ENCODE data around the gene NOX3. TPM values are rescaled to one million over a fixed set of nuclear protein-coding genes. Genes with fewer than 3 reads are reported as not detected.
"Not testable (repeated sequence)": the region's sequence is repeated elsewhere in the genome, so short reads cannot be mapped to it uniquely, and the experiment has no call there.

The NOX3 gene
- total RNA-seq, 2 experiments from 2014 or later, result not detected

GRCh38 chr6:155451530-155451929 is 4.1 kb downstream of the NOX3 start:
- H3K9me3 Mint-ChIP-seq; DNase-seq; H3K4me1 Mint-ChIP-seq; POLR2A ChIA-PET; H3K4me3 Mint-ChIP-seq; ATAC-seq (ENCODE audit: low read depth); H3K36me3 Mint-ChIP-seq; H3K27me3 Mint-ChIP-seq; H3K27ac Mint-ChIP-seq: not testable (repeated sequence)

- POLR2A ChIA-PET, result no interaction called here
- Mint-ChIP-seq H3K36me3 (peaks cover 6% of the 10 kb centered on the region), H3K9me3 (peaks cover 2% of the 10 kb centered on the region), H3K4me3 (no peak overlapping the region), H3K27ac (no peak overlapping the region), H3K4me1 (peaks cover 6% of the 10 kb centered on the region), H3K27me3 (peaks cover 6% of the 10 kb centered on the region)
- ATAC-seq (ENCODE audit: low read depth) (no peak), DNase-seq (no peak)
These were observed 5.4 kb downstream of the NOX3 start for GRCh38 chr6:155450240-155450581.

GRCh38 chr6:155449450-155450239 is 6.0 kb downstream of the NOX3 start:
- Mint-ChIP-seq H3K27me3 (peaks cover 2% of the 10 kb centered on the region), H3K4me1 (peaks cover 10% of the 10 kb centered on the region), H3K9me3 (peaks cover 2% of the 10 kb centered on the region), H3K36me3 (peaks cover 5% of the 10 kb centered on the region), H3K4me3 (no peak overlapping the region), H3K27ac (no peak overlapping the region)
- POLR2A ChIA-PET, result no interaction called here
- no peak for DNase-seq
- ATAC-seq (ENCODE audit: low read depth), result no peak

- Mint-ChIP-seq H3K36me3 (peaks cover 5% of the 10 kb centered on the region), H3K4me3 (no peak overlapping the region), H3K27me3 (peaks cover 2% of the 10 kb centered on the region), H3K4me1 (peaks cover 18% of the 10 kb centered on the region), H3K9me3 (peaks cover 2% of the 10 kb centered on the region), H3K27ac (no peak overlapping the region)
- ATAC-seq (ENCODE audit: low read depth) (no peak), DNase-seq (no peak)
- POLR2A ChIA-PET, result interaction anchor here (0.6 kb wide), 1 partner anchor 1458 kb away, joined by 7 read pairs; no protein-coding TSS in a partner anchor
These were observed 6.8 kb downstream of the NOX3 start for GRCh38 chr6:155448668-155449449.

- POLR2A ChIA-PET, result no interaction called here
- peaks cover 2% of the 10 kb centered on the region for H3K27me3 Mint-ChIP-seq
- H3K36me3 Mint-ChIP-seq, result peaks cover 5% of the 10 kb centered on the region
- DNase-seq, result no peak
- H3K4me1 Mint-ChIP-seq, result peaks cover 18% of the 10 kb centered on the region
- no peak overlapping the region for H3K27ac Mint-ChIP-seq
- H3K4me3 Mint-ChIP-seq, result no peak overlapping the region
- H3K9me3 Mint-ChIP-seq, result peaks cover 2% of the 10 kb centered on the region
- no peak for ATAC-seq (ENCODE audit: low read depth)
These were observed 7.7 kb downstream of the NOX3 start for GRCh38 chr6:155447949-155448348.

GRCh38 chr6:155444952-155445903 is 10.4 kb downstream of the NOX3 start:
- Mint-ChIP-seq H3K36me3 (peaks cover 5% of the 10 kb centered on the region), H3K9me3 (peaks cover 2% of the 10 kb centered on the region), H3K4me1 (peaks cover 21% of the 10 kb centered on the region), H3K27ac (peak overlapping the region; percentile 4), H3K27me3 (peaks cover 2% of the 10 kb centered on the region), H3K4me3 (peak overlapping the region; percentile 21)
- ATAC-seq (ENCODE audit: low read depth) (peak; percentile 68), DNase-seq (no peak)
- POLR2A ChIA-PET, result no interaction called here

GRCh38 chr6:155444120-155444917 is 11.3 kb downstream of the NOX3 start:
- no peak for ATAC-seq (ENCODE audit: low read depth)
- peaks cover 2% of the 10 kb centered on the region for H3K9me3 Mint-ChIP-seq
- peaks cover 5% of the 10 kb centered on the region for H3K36me3 Mint-ChIP-seq
- POLR2A ChIA-PET, result no interaction called here
- H3K4me3 Mint-ChIP-seq, result no peak overlapping the region
- H3K27me3 Mint-ChIP-seq, result peaks cover 2% of the 10 kb centered on the region
- peak overlapping the region; percentile 10 for H3K27ac Mint-ChIP-seq
- H3K4me1 Mint-ChIP-seq, result peaks cover 21% of the 10 kb centered on the region
- no peak for DNase-seq

GRCh38 chr6:155443168-155443567 is 12.5 kb downstream of the NOX3 start:
- POLR2A ChIA-PET, result no interaction called here
- H3K27ac Mint-ChIP-seq, result no peak overlapping the region
- no peaks in the 10 kb centered on the region for H3K27me3 Mint-ChIP-seq
- ATAC-seq (ENCODE audit: low read depth) (no peak), DNase-seq (no peak)
- peaks cover 2% of the 10 kb centered on the region for H3K9me3 Mint-ChIP-seq
- no peak overlapping the region for H3K4me3 Mint-ChIP-seq
- H3K36me3 Mint-ChIP-seq, result peaks cover 5% of the 10 kb centered on the region
- peaks cover 21% of the 10 kb centered on the region for H3K4me1 Mint-ChIP-seq

- peaks cover 2% of the 10 kb centered on the region for H3K9me3 Mint-ChIP-seq
- DNase-seq (no peak), ATAC-seq (ENCODE audit: low read depth) (no peak)
- H3K27ac Mint-ChIP-seq, result no peak overlapping the region
- peaks cover 2% of the 10 kb centered on the region for H3K36me3 Mint-ChIP-seq
- no peak overlapping the region for H3K4me3 Mint-ChIP-seq
- no peaks in the 10 kb centered on the region for H3K27me3 Mint-ChIP-seq
- POLR2A ChIA-PET, result no interaction called here
- H3K4me1 Mint-ChIP-seq, result peaks cover 21% of the 10 kb centered on the region
These were observed 13.1 kb downstream of the NOX3 start for GRCh38 chr6:155442562-155442961.

- Mint-ChIP-seq H3K4me1 (peaks cover 25% of the 10 kb centered on the region), H3K9me3 (peaks cover 2% of the 10 kb centered on the region), H3K4me3 (no peak overlapping the region), H3K36me3 (no peaks in the 10 kb centered on the region), H3K27me3 (no peaks in the 10 kb centered on the region), H3K27ac (no peak overlapping the region)
- DNase-seq (no peak), ATAC-seq (ENCODE audit: low read depth) (no peak)
- POLR2A ChIA-PET, result no interaction called here
These were observed 14.6 kb downstream of the NOX3 start for GRCh38 chr6:155441112-155441465.

GRCh38 chr6:155440398-155441111 is 15.1 kb downstream of the NOX3 start:
- DNase-seq (no peak), ATAC-seq (ENCODE audit: low read depth) (no peak)
- POLR2A ChIA-PET, result interaction anchor here (0.7 kb wide), 1 partner anchor 28 kb away, joined by 3 read pairs; no protein-coding TSS in a partner anchor
- Mint-ChIP-seq H3K4me1 (peaks cover 24% of the 10 kb centered on the region), H3K4me3 (no peak overlapping the region), H3K27ac (no peak overlapping the region), H3K36me3 (no peaks in the 10 kb centered on the region), H3K9me3 (peaks cover 2% of the 10 kb centered on the region), H3K27me3 (no peaks in the 10 kb centered on the region)

GRCh38 chr6:155439376-155439775 is 16.3 kb downstream of the NOX3 start:
- POLR2A ChIA-PET, result no interaction called here
- no peak overlapping the region for H3K4me3 Mint-ChIP-seq
- no peaks in the 10 kb centered on the region for H3K36me3 Mint-ChIP-seq
- ATAC-seq (ENCODE audit: low read depth) (no peak), DNase-seq (no peak)
- no peak overlapping the region for H3K27ac Mint-ChIP-seq
- H3K27me3 Mint-ChIP-seq, result no peaks in the 10 kb centered on the region
- peaks cover 14% of the 10 kb centered on the region for H3K4me1 Mint-ChIP-seq
- peaks cover 2% of the 10 kb centered on the region for H3K9me3 Mint-ChIP-seq

Data from activated naive CD8-positive, alpha-beta T cell treated with anti-CD3 and anti-CD28 coated beads, Interleukin-2, amount 10 ng/mL, durations not matched to agents 7 days and 5 days (primary cell).